Lower leg skin (tissue), 4 donors: ENCODE results near the gene DDI2. TPM values are rescaled to one million over a fixed set of nuclear protein-coding genes. Genes with fewer than 3 reads are reported as not detected.
A peak's percentile ranks its signal among the peaks of the same experiment; 100 is the strongest.
"Not testable (repeated sequence)": the region's sequence is repeated elsewhere in the genome, so short reads cannot be mapped to it uniquely, and the experiment has no call there.

Source experiments
- DNase-seq, 2 donors: peaks; one replicate each; pipeline ENCODE4 v3.0.0-alpha.2; 2019; ENCODE audit warnings: low spot score in 2 of 2
- H3K4me3 ChIP-seq: fragments of 200-600 bp; sonication (generic); 2 replicates; pipeline ENCODE4 v1.5.1; 2017; ENCODE audit warnings: mild to moderate bottlenecking, low read depth; ENCODE audit not compliant: poor library complexity, severe bottlenecking
- CTCF ChIP-seq, 3 donors: fragments of 450-650 bp; IDR thresholded peaks; one replicate each; pipeline ENCODE4 v1.5.1; 2016; ENCODE audit warnings: antibody characterized with exemption in 3 of 3, mild to moderate bottlenecking in 3 of 3, moderate library complexity in 2 of 3
- POLR2A ChIP-seq, 2 donors: fragments of 450-650 bp; IDR thresholded peaks; one replicate each; pipeline ENCODE4 v1.6.1; 2016 to 2017; ENCODE audit warnings: antibody characterized with exemption in 2 of 2, mild to moderate bottlenecking in 1 of 2, moderate library complexity in 1 of 2
- WGBS, 2 donors: methylation state at CpG; one replicate each; pipeline ENCODE4 v1.1.5; 2018; 5-methylcytosine and 5-hydroxymethylcytosine counted together
- intact Hi-C: fragments of 100-400 bp; cut with DNase I; formaldehyde crosslinking; loops from one replicate; pipeline ENCODE4 v1.15.0; 2023; ENCODE audit warnings: low total_unique reads
- total RNA-seq, 4 donors: library from RNA; depleted of rRNA; stranded (reverse); fragments of >200 nt; gene quantifications; one replicate each; pipeline ENCODE4 v1.1.0, GENCODE V29; 2016

Gene DDI2
- total RNA-seq, 4 donors from 2014 or later, result 23.7 to 58.6 (median 37.0) TPM

GRCh38 chr1:15603050-15603965 is 13.9 kb upstream of the DDI2 start:
- peak overlapping the region; percentile 68 for H3K4me3 ChIP-seq
- 1% methylated on average over 45 to 50 of the region's 56 CpGs for WGBS, 2 donors
- peak; percentile 96 to 99 for DNase-seq
- TF ChIP-seq CTCF (IDR thresholded peaks at IDR 0.05), result no peak
- peak in 1 of 2 donors; percentile 2 for TF ChIP-seq POLR2A (IDR thresholded peaks at IDR 0.05)
- intact Hi-C loops, result no loop called here

GRCh38 chr1:15603966-15604282 is 13.3 kb upstream of the DDI2 start:
- intact Hi-C loops, H3K4me3 ChIP-seq, DNase-seq: not testable (repeated sequence)
- 57 to 69% methylated on average over 13 of the region's 13 CpGs for WGBS, 2 donors

- H3K4me3 ChIP-seq, DNase-seq, intact Hi-C loops: not testable (repeated sequence)
- WGBS, 2 donors, result 96 to 99% methylated on average over 21 of the region's 21 CpGs
Observed at GRCh38 chr1:15604400-15604799, 12.9 kb upstream of the DDI2 start.

- WGBS, 2 donors, result 88% methylated on average over 11 of the region's 11 CpGs
- intact Hi-C loops, result no loop called here
- H3K4me3 ChIP-seq, result no peak overlapping the region
- TF ChIP-seq POLR2A (IDR thresholded peaks at IDR 0.05) (no peak), CTCF (IDR thresholded peaks at IDR 0.05) (no peak)
- DNase-seq, result no peak
Observed at GRCh38 chr1:15605398-15606383, 11.6 kb upstream of the DDI2 start.

- no peak overlapping the region for H3K4me3 ChIP-seq
- DNase-seq, result no peak
- no peak for TF ChIP-seq CTCF (IDR thresholded peaks at IDR 0.05)
- no peak for TF ChIP-seq POLR2A (IDR thresholded peaks at IDR 0.05)
- 66 to 72% methylated on average over 7 of the region's 7 CpGs for WGBS, 2 donors
- intact Hi-C loops, result no loop called here
Observed at GRCh38 chr1:15609631-15610030, 7.6 kb upstream of the DDI2 start.

GRCh38 chr1:15610167-15610566 is 7.1 kb upstream of the DDI2 start:
- no peak for DNase-seq
- intact Hi-C loops, result no loop called here
- TF ChIP-seq POLR2A (IDR thresholded peaks at IDR 0.05) (no peak), CTCF (IDR thresholded peaks at IDR 0.05) (no peak)
- WGBS, 2 donors, result 66 to 69% methylated on average over 4 of the region's 4 CpGs
- H3K4me3 ChIP-seq, result no peak overlapping the region
